NCI-H146 treated with DMSO at 0.1 percent for 48 hours (cell line): ENCODE data around the gene KCTD7.
"Not testable (repeated sequence)": the region's sequence is repeated elsewhere in the genome, so short reads cannot be mapped to it uniquely, and the experiment has no call there.

Source experiments
- DNase-seq: peaks from one replicate; lab custom pipeline; 2025; ENCODE audit not compliant: unreplicated experiment; lab: John Stamatoyannopoulos, UW

Gene KCTD7

GRCh38 chr7:66628361-66629221, at the start of gene KCTD7:
KCTD7 (plus strand) TSS chr7:66628881; CDS start chr7:66629065, 184 bp downstream.
- DNase-seq = peak; percentile 91

GRCh38 chr7:66580380-66580779, 48.3 kb upstream of the KCTD7 start:
- not testable (repeated sequence) for DNase-seq

- DNase-seq = not testable (repeated sequence)
Observed at GRCh38 chr7:66582816-66583489, 45.7 kb upstream of the KCTD7 start.

- DNase-seq = no peak
Observed at GRCh38 chr7:66583490-66584110, 45.1 kb upstream of the KCTD7 start.

GRCh38 chr7:66586181-66586580, 42.5 kb upstream of the KCTD7 start:
- DNase-seq = no peak

- DNase-seq = not testable (repeated sequence)
Observed at GRCh38 chr7:66588226-66588625, 40.5 kb upstream of the KCTD7 start.

GRCh38 chr7:66588856-66589570, 39.7 kb upstream of the KCTD7 start:
- not testable (repeated sequence) for DNase-seq

- not testable (repeated sequence) for DNase-seq
Observed at GRCh38 chr7:66590302-66591057, 38.2 kb upstream of the KCTD7 start.

- not testable (repeated sequence) for DNase-seq
Observed at GRCh38 chr7:66591058-66591798, 37.5 kb upstream of the KCTD7 start.

- peak; percentile 69 for DNase-seq
Observed at GRCh38 chr7:66591799-66592596, 36.7 kb upstream of the KCTD7 start.

- not testable (repeated sequence) for DNase-seq
Observed at GRCh38 chr7:66592597-66593146, 36.0 kb upstream of the KCTD7 start.

GRCh38 chr7:66594082-66594481, 34.6 kb upstream of the KCTD7 start:
- not testable (repeated sequence) for DNase-seq

GRCh38 chr7:66597461-66597860, 31.2 kb upstream of the KCTD7 start:
- DNase-seq = no peak

- no peak for DNase-seq
Observed at GRCh38 chr7:66602159-66602558, 26.5 kb upstream of the KCTD7 start.

- DNase-seq = no peak
Observed at GRCh38 chr7:66604198-66604597, 24.5 kb upstream of the KCTD7 start.

GRCh38 chr7:66606540-66607291, 22.0 kb upstream of the KCTD7 start:
- not testable (repeated sequence) for DNase-seq

GRCh38 chr7:66609176-66609575, 19.5 kb upstream of the KCTD7 start:
- DNase-seq = no peak

- not testable (repeated sequence) for DNase-seq
Observed at GRCh38 chr7:66614596-66614995, 14.1 kb upstream of the KCTD7 start.
